BLaER1 (cell line): ENCODE results near the gene HOXB4.

ENCODE experiments used
- H3K27ac ChIP-seq: shearing (Covaris generic); formaldehyde crosslinking; 2 replicates; pipeline ENCODE4 v1.8.1; 2022
- H3K27me3 ChIP-seq: shearing (Covaris generic); formaldehyde crosslinking; 2 replicates; pipeline ENCODE4 v1.8.1; 2022
- H3K36me3 ChIP-seq: shearing (Covaris generic); formaldehyde crosslinking; 2 replicates; pipeline ENCODE4 v1.8.1; 2022
- H3K4me1 ChIP-seq: shearing (Covaris generic); formaldehyde crosslinking; 2 replicates; pipeline ENCODE4 v1.8.1; 2022
- H3K4me2 ChIP-seq: shearing (Covaris generic); formaldehyde crosslinking; 2 replicates; pipeline ENCODE4 v1.8.1; 2022
- H3K4me3 ChIP-seq: shearing (Covaris generic); formaldehyde crosslinking; 2 replicates; pipeline ENCODE4 v1.8.1; 2022
- H3K9ac ChIP-seq: shearing (Covaris generic); formaldehyde crosslinking; 2 replicates; pipeline ENCODE4 v1.8.1; 2022
- H3K9me3 ChIP-seq: shearing (Covaris generic); formaldehyde crosslinking; 2 replicates; pipeline ENCODE4 v1.8.1; 2022
- H4K20me1 ChIP-seq: shearing (Covaris generic); formaldehyde crosslinking; 2 replicates; pipeline ENCODE4 v1.8.1; 2022
- Cebpa-rat ChIP-seq: shearing (Covaris generic); IDR thresholded peaks from 2 replicates; pipeline ENCODE4 v1.8.1; 2022

The HOXB4 gene

GRCh38 chr17:48559840-48560817 lies 18.0 kb downstream of the HOXB4 start:
- no peak overlapping the region for H3K27ac ChIP-seq
- H3K27me3 ChIP-seq: peaks cover 99% of the 10 kb centered on the region
- no peaks in the 10 kb centered on the region for H3K9me3 ChIP-seq
- no peak for TF ChIP-seq Cebpa-rat
- no peak overlapping the region for H3K9ac ChIP-seq
- no peak overlapping the region for H3K4me3 ChIP-seq
- peaks cover 71% of the 10 kb centered on the region; the same call in 1 of the 2 replicates for H4K20me1 ChIP-seq
- H3K4me1 ChIP-seq: no peaks in the 10 kb centered on the region
- H3K36me3 ChIP-seq: no peaks in the 10 kb centered on the region
- H3K4me2 ChIP-seq: no peak overlapping the region

DNA sequence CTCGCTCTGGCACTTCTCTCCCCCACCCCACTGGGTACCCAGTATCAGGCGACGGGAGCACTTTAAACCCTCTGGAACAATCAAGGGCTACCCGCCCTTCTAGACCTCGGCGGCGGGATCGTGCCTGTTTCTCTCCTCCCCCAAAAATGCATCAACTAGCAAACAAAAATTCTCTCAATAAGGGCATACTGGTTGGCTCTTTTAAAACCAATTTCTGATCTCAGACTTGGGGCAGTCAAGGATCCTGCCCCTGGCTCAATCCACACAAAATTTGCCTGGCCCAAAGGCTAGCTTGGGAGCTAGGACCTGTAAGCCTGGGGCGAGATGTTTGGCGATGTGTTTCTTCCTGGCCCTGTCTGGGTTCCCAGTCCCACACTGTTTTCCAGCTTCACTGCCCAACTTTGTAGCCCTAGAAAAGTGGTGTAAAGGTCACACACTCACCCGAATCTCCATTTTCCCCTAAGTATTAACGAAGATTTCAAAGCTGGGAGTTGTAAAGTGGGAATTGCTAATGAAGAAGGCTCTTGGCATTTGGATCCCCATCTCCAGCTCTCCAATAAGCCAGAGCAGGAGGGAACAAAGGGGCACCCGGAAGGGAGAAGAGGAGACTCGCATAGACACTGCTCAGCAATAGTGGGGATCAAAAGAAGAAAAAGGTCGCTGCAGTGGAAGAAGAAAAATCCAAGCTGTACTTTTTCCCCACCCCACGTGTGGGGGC lies 18.9 kb downstream of the HOXB4 start:
- no peak overlapping the region for H3K4me3 ChIP-seq
- H3K9ac ChIP-seq: no peak overlapping the region
- peaks cover 70% of the 10 kb centered on the region for H4K20me1 ChIP-seq
- no peaks in the 10 kb centered on the region for H3K36me3 ChIP-seq
- no peak overlapping the region for H3K4me2 ChIP-seq
- no peak for TF ChIP-seq Cebpa-rat
- peaks cover 99% of the 10 kb centered on the region for H3K27me3 ChIP-seq
- H3K27ac ChIP-seq: no peak overlapping the region
- H3K4me1 ChIP-seq: no peaks in the 10 kb centered on the region
- no peaks in the 10 kb centered on the region for H3K9me3 ChIP-seq

DNA sequence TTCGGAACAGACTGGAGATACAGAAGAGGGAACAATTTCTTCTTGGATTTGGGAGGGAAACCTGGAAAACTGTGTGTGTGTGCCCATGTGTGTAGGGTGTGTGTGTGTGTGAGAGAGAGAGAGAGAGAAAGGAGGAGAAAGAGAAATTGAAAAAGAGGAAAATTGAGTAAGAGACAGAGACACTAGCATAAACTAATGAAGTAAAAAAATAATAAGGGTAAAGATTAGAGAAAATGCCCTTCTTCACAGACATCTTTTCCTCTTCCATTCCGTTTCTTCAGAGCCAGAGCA lies 19.4 kb downstream of the HOXB4 start:
- Histone ChIP-seq H3K27ac (no peak overlapping the region), H3K4me1 (no peaks in the 10 kb centered on the region), H3K36me3 (no peaks in the 10 kb centered on the region), H3K9me3 (no peaks in the 10 kb centered on the region), H3K4me3 (no peak overlapping the region), H4K20me1 (peaks cover 75% of the 10 kb centered on the region), H3K27me3 (peaks cover 99% of the 10 kb centered on the region), H3K4me2 (no peak overlapping the region), H3K9ac (no peak overlapping the region)
- no peak for TF ChIP-seq Cebpa-rat

DNA sequence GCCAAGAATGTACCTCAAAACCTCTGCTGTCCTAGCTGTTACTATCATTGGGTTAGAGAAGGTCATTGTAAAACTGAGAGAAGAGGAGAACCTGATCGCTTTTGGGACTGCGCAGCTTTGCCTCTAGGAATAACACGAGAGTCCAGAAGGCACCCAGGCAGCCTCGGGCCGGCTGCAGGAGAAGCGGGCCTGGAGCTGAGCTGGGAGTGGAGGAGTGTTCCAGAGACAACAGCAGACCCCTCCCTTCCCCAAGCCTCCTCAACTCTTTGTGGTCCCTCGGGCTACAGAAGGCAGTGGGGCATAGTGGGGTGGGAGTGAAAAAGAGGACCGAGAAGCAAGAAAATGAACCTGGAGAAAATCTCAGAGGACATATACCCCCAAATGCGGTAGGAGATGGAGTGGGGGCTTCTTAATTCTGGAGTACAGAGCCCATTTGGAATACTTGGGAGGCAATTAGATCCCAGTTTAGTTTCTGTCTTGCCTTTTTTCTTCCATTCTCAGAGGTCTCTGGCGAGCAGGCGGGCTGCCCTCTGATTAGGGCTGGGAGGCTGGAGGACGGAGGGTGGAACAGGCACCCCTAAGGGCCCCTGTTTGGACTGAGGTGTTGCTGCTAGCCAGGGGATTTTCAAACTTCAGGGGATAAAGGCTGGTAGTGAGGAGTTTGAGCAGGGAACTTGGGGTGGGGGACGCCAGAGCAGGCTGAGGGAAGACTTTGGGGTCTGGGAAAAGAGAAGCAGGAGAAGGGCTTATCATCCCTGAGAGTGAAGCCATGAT lies 19.9 kb downstream of the HOXB4 start:
- H3K9me3 ChIP-seq: no peaks in the 10 kb centered on the region
- H4K20me1 ChIP-seq: peaks cover 76% of the 10 kb centered on the region
- TF ChIP-seq Cebpa-rat: no peak
- no peak overlapping the region for H3K9ac ChIP-seq
- H3K36me3 ChIP-seq: no peaks in the 10 kb centered on the region
- no peaks in the 10 kb centered on the region for H3K4me1 ChIP-seq
- H3K27ac ChIP-seq: no peak overlapping the region
- H3K27me3 ChIP-seq: peaks cover 99% of the 10 kb centered on the region
- H3K4me3 ChIP-seq: no peak overlapping the region
- H3K4me2 ChIP-seq: no peak overlapping the region

DNA sequence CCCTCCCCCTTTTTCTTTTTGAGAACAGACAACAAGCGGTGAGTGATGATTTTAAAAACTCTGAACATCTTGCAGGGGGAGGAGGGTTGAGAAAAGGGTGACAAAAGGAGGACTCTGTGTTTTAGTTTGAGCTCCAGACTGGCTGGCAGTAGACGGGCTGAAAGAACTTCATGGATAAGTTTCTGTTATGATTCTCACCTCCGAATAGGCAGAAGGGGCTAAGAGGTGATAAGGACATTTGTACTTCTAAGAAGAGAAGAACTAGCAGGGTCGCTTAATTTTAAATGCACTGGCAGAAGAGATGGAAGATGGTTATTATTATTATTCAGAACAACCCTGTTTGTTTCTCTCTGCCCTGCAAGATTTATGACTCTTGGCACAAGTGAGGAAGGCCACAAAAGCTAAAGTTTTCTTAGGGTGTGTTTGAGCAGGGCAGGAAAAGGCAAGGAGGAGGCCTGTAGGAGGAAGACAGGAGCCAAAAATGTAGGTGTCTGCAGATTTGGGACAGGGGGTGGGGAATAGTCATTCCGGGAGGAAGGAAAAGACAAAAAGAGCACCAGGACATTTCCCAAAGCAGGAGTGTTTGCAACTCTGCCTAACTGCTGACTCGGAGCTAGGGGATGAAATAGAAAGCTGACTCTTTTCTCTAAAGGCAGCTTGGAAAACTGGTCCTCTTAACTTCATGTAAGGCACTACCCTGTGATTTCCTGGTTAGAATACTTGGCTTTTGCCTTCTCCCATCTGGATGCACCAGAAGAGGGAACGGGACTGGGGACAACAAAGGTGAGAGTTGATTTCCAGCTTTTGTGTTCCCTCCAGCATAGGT lies 21.4 kb downstream of the HOXB4 start:
- Histone ChIP-seq H3K27ac (no peak overlapping the region), H3K9me3 (no peaks in the 10 kb centered on the region), H3K4me2 (no peak overlapping the region), H3K27me3 (peaks cover 99% of the 10 kb centered on the region), H3K4me3 (no peak overlapping the region), H3K4me1 (no peaks in the 10 kb centered on the region), H3K9ac (no peak overlapping the region), H3K36me3 (no peaks in the 10 kb centered on the region), H4K20me1 (peaks cover 80% of the 10 kb centered on the region)
- no peak for TF ChIP-seq Cebpa-rat

- no peak overlapping the region for H3K4me3 ChIP-seq
- H3K9ac ChIP-seq: no peak overlapping the region
- peaks cover 82% of the 10 kb centered on the region for H4K20me1 ChIP-seq
- no peaks in the 10 kb centered on the region for H3K9me3 ChIP-seq
- H3K4me1 ChIP-seq: no peaks in the 10 kb centered on the region
- no peak overlapping the region for H3K27ac ChIP-seq
- peaks cover 97% of the 10 kb centered on the region for H3K27me3 ChIP-seq
- H3K4me2 ChIP-seq: no peak overlapping the region
- no peaks in the 10 kb centered on the region for H3K36me3 ChIP-seq
- no peak for TF ChIP-seq Cebpa-rat
Measured at GRCh38 chr17:48556229-48556575, 21.9 kb downstream of the HOXB4 start.

DNA sequence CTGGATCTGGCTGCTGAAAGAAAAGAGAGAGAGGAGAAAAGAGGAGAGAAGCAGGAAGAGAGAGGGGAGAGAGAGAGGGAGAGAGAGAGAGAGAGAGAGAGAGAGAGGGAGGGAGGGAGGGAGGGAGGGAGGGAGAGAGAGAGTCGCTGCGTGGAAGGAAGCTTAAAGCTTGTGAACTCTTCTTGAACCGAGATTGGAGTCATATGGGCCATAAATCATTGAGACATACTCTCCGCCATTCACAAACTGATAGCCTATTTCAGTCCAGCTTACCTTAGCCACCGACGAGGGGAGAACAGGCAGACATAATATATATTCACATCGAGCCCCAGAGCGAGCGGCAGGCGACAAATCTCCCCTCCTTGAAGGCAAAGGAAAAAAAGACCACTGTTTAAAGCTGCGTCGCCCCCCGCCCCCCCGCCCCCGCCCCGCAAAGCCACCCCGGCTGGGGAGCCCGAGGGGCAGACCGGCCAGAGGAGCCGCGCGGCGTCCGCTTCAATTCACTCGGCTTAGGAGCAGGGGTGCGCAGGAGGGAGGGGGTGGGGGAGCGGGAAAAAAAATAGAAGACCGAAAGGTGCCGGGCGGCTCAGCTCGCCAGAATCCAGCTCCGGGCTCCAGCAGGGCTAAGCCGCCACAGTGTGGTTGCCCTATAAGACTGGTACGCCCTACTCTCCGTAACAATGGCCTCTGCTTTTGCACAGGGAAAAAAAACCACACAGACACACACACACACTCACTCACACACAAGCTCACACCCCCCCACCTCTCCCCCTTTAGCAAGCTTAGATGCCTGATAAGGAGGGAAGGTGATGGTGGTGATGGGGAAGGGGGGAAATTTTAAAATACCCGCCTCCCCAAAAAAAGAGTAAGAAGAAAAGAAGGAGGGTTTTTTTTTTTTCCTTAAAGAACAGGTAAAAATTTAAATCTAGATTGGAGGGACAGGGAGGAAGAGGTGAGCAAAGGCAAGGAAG lies 22.6 kb downstream of the HOXB4 start:
- H4K20me1 ChIP-seq: peaks cover 82% of the 10 kb centered on the region
- H3K4me1 ChIP-seq: no peaks in the 10 kb centered on the region
- no peak overlapping the region for H3K4me3 ChIP-seq
- no peaks in the 10 kb centered on the region for H3K9me3 ChIP-seq
- H3K36me3 ChIP-seq: no peaks in the 10 kb centered on the region
- no peak for TF ChIP-seq Cebpa-rat
- peaks cover 94% of the 10 kb centered on the region for H3K27me3 ChIP-seq
- H3K27ac ChIP-seq: no peak overlapping the region
- no peak overlapping the region for H3K4me2 ChIP-seq
- H3K9ac ChIP-seq: no peak overlapping the region

GRCh38 chr17:48554412-48555257 lies 23.5 kb downstream of the HOXB4 start:
- Histone ChIP-seq H3K4me1 (no peaks in the 10 kb centered on the region), H3K4me2 (no peak overlapping the region), H3K27me3 (peaks cover 94% of the 10 kb centered on the region), H3K9ac (no peak overlapping the region), H3K36me3 (no peaks in the 10 kb centered on the region), H4K20me1 (peaks cover 82% of the 10 kb centered on the region), H3K9me3 (no peaks in the 10 kb centered on the region), H3K27ac (no peak overlapping the region), H3K4me3 (no peak overlapping the region)
- TF ChIP-seq Cebpa-rat: no peak
